Smooth muscle cell (in vitro differentiated cells): ENCODE data around the gene AFMID. TPM values are rescaled to one million over a fixed set of nuclear protein-coding genes. Genes with fewer than 3 reads are reported as not detected.

Experiments
- DNase-seq: peaks from one replicate; lab custom pipeline; 2025; ENCODE audit not compliant: unreplicated experiment; lab: John Stamatoyannopoulos, UW
- H2AFZ ChIP-seq: fragments of 200-600 bp; sonication (generic); 2 replicates; pipeline ENCODE4 v1.6.0; 2016; ENCODE audit warnings: antibody characterized with exemption, low read depth, mild to moderate bottlenecking
- H3F3A ChIP-seq: fragments of 200-600 bp; sonication (generic); 2 replicates; pipeline ENCODE4 v1.6.0; 2017; ENCODE audit warnings: antibody characterized with exemption, low read depth
- H3K27ac ChIP-seq: fragments of 200-600 bp; sonication (generic); 2 replicates; pipeline ENCODE4 v1.5.1; 2016; ENCODE audit warnings: low read depth, mild to moderate bottlenecking
- H3K27me3 ChIP-seq: fragments of 200-600 bp; sonication (generic); 2 replicates; pipeline ENCODE4 v1.6.1; 2016; ENCODE audit warnings: low read depth, mild to moderate bottlenecking
- H3K36me3 ChIP-seq: fragments of 200-600 bp; sonication (generic); 2 replicates; pipeline ENCODE4 v1.5.1; 2016; ENCODE audit warnings: low read depth
- H3K4me1 ChIP-seq: fragments of 200-600 bp; sonication (generic); 2 replicates; pipeline ENCODE4 v1.5.1; 2016; ENCODE audit warnings: low read depth
- H3K4me2 ChIP-seq: fragments of 200-600 bp; sonication (generic); 2 replicates; pipeline ENCODE4 v1.6.0; 2016; ENCODE audit warnings: mild to moderate bottlenecking
- H3K4me3 ChIP-seq: fragments of 200-600 bp; sonication (generic); 2 replicates; pipeline ENCODE4 v1.5.1; 2016; ENCODE audit warnings: mild to moderate bottlenecking
- H3K79me2 ChIP-seq: fragments of 200-600 bp; sonication (generic); 2 replicates; pipeline ENCODE4 v1.6.0; 2016; ENCODE audit warnings: low read depth, mild to moderate bottlenecking
- H3K9ac ChIP-seq: fragments of 200-600 bp; sonication (generic); 2 replicates; pipeline ENCODE4 v1.6.0; 2016; ENCODE audit warnings: low read depth
- H3K9me3 ChIP-seq: fragments of 200-600 bp; sonication (generic); replicated peaks from 2 replicates; pipeline ENCODE4 v1.5.1; 2016; ENCODE audit warnings: low read depth
- H4K20me1 ChIP-seq: fragments of 200-600 bp; sonication (generic); 2 replicates; pipeline ENCODE4 v1.6.0; 2016; ENCODE audit warnings: low read depth
- WGBS: methylation state at CpG from one replicate; pipeline ENCODE4 v1.1.7; 2016; ENCODE audit warnings: low lambda C conversion rate; 5-methylcytosine and 5-hydroxymethylcytosine counted together
- polyA plus RNA-seq: library from polyadenylated mRNA; unstranded; fragments of >200 nt; fragmentation: Nextera tagmentation; extraction: Ambion mirVana; gene quantifications from 2 replicates; pipeline ENCODE4 v1.2.1, GENCODE V29; 2016
- total RNA-seq: library from RNA; depleted of rRNA; stranded (reverse); fragments of >200 nt; gene quantifications from 2 replicates; pipeline ENCODE4 v1.2.3, GENCODE V29; 2014
- TF ChIP-seq, protein P1 (sequence below): fragments of 200-600 bp; sonication (generic); IDR thresholded peaks from 2 replicates; pipeline ENCODE4 v1.5.1; 2017; ENCODE audit warnings: borderline replicate concordance, mild to moderate bottlenecking, antibody characterized with exemption; ENCODE audit not compliant: insufficient read depth, poor library complexity, severe bottlenecking

The AFMID gene
- total and polyA plus RNA-seq, 2 experiments from 2014 or later: 10.0 to 64.9 TPM

DNA sequence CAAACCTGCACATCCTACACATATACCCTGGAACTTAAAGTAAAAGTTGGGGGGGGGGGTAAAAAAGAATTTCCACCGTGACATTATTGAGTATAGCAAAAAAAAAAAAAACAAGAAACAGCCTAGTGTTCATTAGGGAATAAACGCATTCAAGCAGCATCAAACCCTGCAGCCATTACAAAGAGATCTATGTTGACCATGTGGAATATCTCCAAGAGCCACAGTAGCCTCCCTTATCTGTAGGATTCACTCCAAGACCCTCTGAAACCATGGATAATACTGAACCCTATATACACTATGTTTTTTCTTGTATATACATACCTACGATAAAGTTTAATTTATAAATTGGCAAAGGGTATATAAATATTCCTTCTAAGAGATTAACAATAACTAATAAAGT lies 21.3 kb downstream of the AFMID start:
- no peaks in the 10 kb centered on the region for H3K27me3 ChIP-seq
- H3K4me2 ChIP-seq: no peak overlapping the region
- no peaks in the 10 kb centered on the region for H3F3A ChIP-seq
- TF ChIP-seq, protein P1, sequence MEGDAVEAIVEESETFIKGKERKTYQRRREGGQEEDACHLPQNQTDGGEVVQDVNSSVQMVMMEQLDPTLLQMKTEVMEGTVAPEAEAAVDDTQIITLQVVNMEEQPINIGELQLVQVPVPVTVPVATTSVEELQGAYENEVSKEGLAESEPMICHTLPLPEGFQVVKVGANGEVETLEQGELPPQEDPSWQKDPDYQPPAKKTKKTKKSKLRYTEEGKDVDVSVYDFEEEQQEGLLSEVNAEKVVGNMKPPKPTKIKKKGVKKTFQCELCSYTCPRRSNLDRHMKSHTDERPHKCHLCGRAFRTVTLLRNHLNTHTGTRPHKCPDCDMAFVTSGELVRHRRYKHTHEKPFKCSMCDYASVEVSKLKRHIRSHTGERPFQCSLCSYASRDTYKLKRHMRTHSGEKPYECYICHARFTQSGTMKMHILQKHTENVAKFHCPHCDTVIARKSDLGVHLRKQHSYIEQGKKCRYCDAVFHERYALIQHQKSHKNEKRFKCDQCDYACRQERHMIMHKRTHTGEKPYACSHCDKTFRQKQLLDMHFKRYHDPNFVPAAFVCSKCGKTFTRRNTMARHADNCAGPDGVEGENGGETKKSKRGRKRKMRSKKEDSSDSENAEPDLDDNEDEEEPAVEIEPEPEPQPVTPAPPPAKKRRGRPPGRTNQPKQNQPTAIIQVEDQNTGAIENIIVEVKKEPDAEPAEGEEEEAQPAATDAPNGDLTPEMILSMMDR: no peak
- 91% methylated on average over 3 of the region's 3 CpGs for WGBS
- H2AFZ ChIP-seq: no peak overlapping the region
- H3K79me2 ChIP-seq: no peaks in the 10 kb centered on the region
- no peaks in the 10 kb centered on the region for H3K9me3 ChIP-seq
- H3K9ac ChIP-seq: no peak overlapping the region
- no peak for DNase-seq
- H3K36me3 ChIP-seq: no peaks in the 10 kb centered on the region
- H4K20me1 ChIP-seq: no peaks in the 10 kb centered on the region
- H3K27ac ChIP-seq: no peak overlapping the region
- no peaks in the 10 kb centered on the region for H3K4me1 ChIP-seq
- H3K4me3 ChIP-seq: no peak overlapping the region

DNA sequence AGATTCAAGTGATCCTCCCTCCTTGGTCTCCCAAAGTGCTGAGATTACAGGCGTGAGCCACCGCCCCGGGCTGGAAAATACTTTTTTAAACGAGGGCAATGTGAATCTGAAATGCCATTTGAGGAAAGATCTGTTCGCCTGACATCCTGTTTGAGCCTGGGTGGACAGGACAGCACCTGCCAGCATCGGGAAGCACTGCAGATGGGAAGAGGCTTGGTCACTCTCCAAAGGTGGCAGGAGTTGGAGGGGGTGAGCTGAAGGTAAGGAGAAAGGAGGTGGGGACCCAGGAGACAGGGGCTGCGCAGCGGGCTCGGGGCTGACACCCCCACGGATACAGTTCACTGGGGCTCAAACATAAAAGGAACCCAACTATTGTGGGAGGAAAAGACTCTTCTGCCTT lies 22.9 kb downstream of the AFMID start:
- Histone ChIP-seq H3K79me2 (peaks cover 10% of the 10 kb centered on the region), H2AFZ (no peak overlapping the region), H3F3A (no peaks in the 10 kb centered on the region), H3K9ac (no peak overlapping the region), H3K9me3 (no peaks in the 10 kb centered on the region), H3K27me3 (no peaks in the 10 kb centered on the region), H3K36me3 (no peaks in the 10 kb centered on the region), H3K4me2 (no peak overlapping the region), H3K4me3 (no peak overlapping the region), H3K27ac (no peak overlapping the region), H3K4me1 (no peaks in the 10 kb centered on the region), H4K20me1 (no peaks in the 10 kb centered on the region)
- DNase-seq: no peak
- TF ChIP-seq, protein P1: no peak
- WGBS: 91% methylated on average over 10 of the region's 10 CpGs

DNA sequence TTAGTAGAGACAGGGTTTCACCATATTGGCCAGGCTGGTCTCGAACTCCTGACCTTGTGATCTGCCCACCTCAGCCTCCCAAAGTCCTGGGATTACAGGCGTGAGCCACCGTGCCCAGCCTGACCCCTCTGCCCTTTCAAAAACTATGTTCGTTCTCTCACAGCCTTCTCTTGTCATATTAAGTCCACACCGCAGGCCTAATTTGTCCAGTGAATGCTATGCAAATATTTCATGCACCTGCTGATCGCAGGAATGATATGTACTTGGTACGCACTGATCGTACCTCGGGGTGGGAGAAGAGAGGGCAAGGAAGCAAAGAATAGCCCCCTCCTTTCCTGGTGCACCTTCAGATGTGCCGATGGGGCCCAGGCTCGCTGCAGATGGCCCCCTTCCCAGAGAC lies 23.9 kb downstream of the AFMID start:
- no peak overlapping the region for H2AFZ ChIP-seq

More for the DNA sequence above, 23.9 kb downstream of the AFMID start:
- Histone ChIP-seq H3K9ac (no peak overlapping the region), H3K9me3 (no peaks in the 10 kb centered on the region), H3K4me1 (peaks cover 7% of the 10 kb centered on the region), H3K27me3 (no peaks in the 10 kb centered on the region), H3K27ac (no peak overlapping the region), H4K20me1 (no peaks in the 10 kb centered on the region), H3F3A (no peaks in the 10 kb centered on the region), H3K4me3 (no peak overlapping the region), H3K4me2 (no peak overlapping the region), H3K36me3 (no peaks in the 10 kb centered on the region), H3K79me2 (peaks cover 18% of the 10 kb centered on the region)
- no peak for DNase-seq
- TF ChIP-seq, protein P1: no peak
- 86% methylated on average over 11 of the region's 11 CpGs for WGBS
